WTC11 (cell line): ENCODE data around the gene SSR3. TPM values are rescaled to one million over a fixed set of nuclear protein-coding genes. Genes with fewer than 3 reads are reported as not detected.

Experiments
- ATAC-seq: fragments of 200-7000 bp; cut with Tn5 transposase; 2 replicates; pipeline ENCODE4 v1.10.0; 2021; ENCODE audit warnings: mild to moderate bottlenecking, moderate library complexity
- CTCF ChIA-PET: fragments of 300-600 bp; sonication (Branson Sonifier 250); formaldehyde crosslinking; loops from one replicate; lab custom pipeline; 2021; ENCODE audit warnings: antibody characterized with exemption; lab: Charles Lee
- POLR2A ChIA-PET: fragments of 350-600 bp; sonication (Branson Sonifier 250); formaldehyde crosslinking; loops from one replicate; lab custom pipeline; 2021; ENCODE audit warnings: antibody characterized with exemption; lab: Charles Lee
- DNase-seq: peaks from one replicate; pipeline ENCODE4 v3.0.0; 2021; ENCODE audit warnings: low spot score
- H3K27ac Mint-ChIP-seq: 2 replicates; pipeline ENCODE4 v1.8.0; 2021; ENCODE audit warnings: mixed read lengths
- H3K27me3 Mint-ChIP-seq: 2 replicates; pipeline ENCODE4 v1.8.0; 2021; ENCODE audit warnings: low read depth, mild to moderate bottlenecking, moderate library complexity, mixed read lengths
- H3K36me3 Mint-ChIP-seq: 2 replicates; pipeline ENCODE4 v1.8.0; 2021; ENCODE audit warnings: mixed read lengths
- H3K4me1 Mint-ChIP-seq: 2 replicates; pipeline ENCODE4 v1.8.0; 2022; ENCODE audit warnings: mixed read lengths
- H3K4me3 Mint-ChIP-seq: 2 replicates; pipeline ENCODE4 v1.8.0; 2021; ENCODE audit warnings: mild to moderate bottlenecking, moderate library complexity, mixed read lengths
- H3K9me3 Mint-ChIP-seq: 2 replicates; pipeline ENCODE4 v1.8.0; 2021; ENCODE audit warnings: mixed read lengths
- KAT7 ChIP-seq: sonication (generic); formaldehyde crosslinking; IDR thresholded peaks from 2 replicates; pipeline ENCODE4 v1.8.1; 2023; ENCODE audit warnings: missing genetic modification reagents, mild to moderate bottlenecking, borderline replicate concordance
- NFATC4 ChIP-seq: fragments of 250-450 bp; sonication (Bioruptor Pico); IDR thresholded peaks from 2 replicates; pipeline ENCODE4 v1.9.0; 2021; ENCODE audit warnings: mild to moderate bottlenecking
- ZNF423 ChIP-seq: fragments of 250-450 bp; sonication (Bioruptor Pico); IDR thresholded peaks from 2 replicates; pipeline ENCODE4 v2.1.2; 2022; ENCODE audit warnings: mild to moderate bottlenecking, moderate library complexity
- ZNF671 ChIP-seq: fragments of 250-450 bp; sonication (Bioruptor Pico); IDR thresholded peaks from 2 replicates; pipeline ENCODE4 v1.8.0; 2021; ENCODE audit warnings: mild to moderate bottlenecking
- total RNA-seq: library from RNA; stranded (reverse); gene quantifications from 3 replicates; pipeline ENCODE4 v1.2.3, GENCODE V29; 2021
- TF ChIP-seq, protein P1 (sequence below): sonication (generic); formaldehyde crosslinking; IDR thresholded peaks from 2 replicates; pipeline ENCODE4 v1.8.0; 2022; ENCODE audit warnings: missing genetic modification reagents
- TF ChIP-seq, protein P2 (sequence below): sonication (generic); formaldehyde crosslinking; IDR thresholded peaks from 2 replicates; pipeline ENCODE4 v1.8.0; 2023; ENCODE audit warnings: missing genetic modification reagents, mild to moderate bottlenecking, borderline replicate concordance
- TF ChIP-seq, protein P3 (sequence below): sonication (generic); formaldehyde crosslinking; IDR thresholded peaks from 2 replicates; pipeline ENCODE4 v1.8.0; 2022; ENCODE audit warnings: mild to moderate bottlenecking, missing genetic modification reagents
- TF ChIP-seq, protein P4 (sequence below): fragments of 250-450 bp; sonication (Bioruptor Pico); conservative IDR thresholded peaks from 2 replicates; pipeline ENCODE4 v1.9.0; 2021; ENCODE audit warnings: mild to moderate bottlenecking
- TF ChIP-seq, protein P5 (sequence below): fragments of 250-450 bp; sonication (Bioruptor Pico); IDR thresholded peaks from 2 replicates; pipeline ENCODE4 v2.1.2; 2022; ENCODE audit warnings: mild to moderate bottlenecking, moderate library complexity
- TF ChIP-seq, protein P6 (sequence below): sonication (generic); formaldehyde crosslinking; IDR thresholded peaks from 2 replicates; pipeline ENCODE4 v1.8.1; 2022; ENCODE audit warnings: missing genetic modification reagents, borderline replicate concordance
- TF ChIP-seq, protein P7 (sequence below): sonication (generic); formaldehyde crosslinking; IDR thresholded peaks from 2 replicates; pipeline ENCODE4 v1.8.1; 2022; ENCODE audit warnings: mild to moderate bottlenecking, missing genetic modification reagents, moderate library complexity, borderline replicate concordance
- TF ChIP-seq, protein P8 (sequence below): sonication (generic); formaldehyde crosslinking; IDR thresholded peaks from 2 replicates; pipeline ENCODE4 v1.8.0; 2022; ENCODE audit warnings: mild to moderate bottlenecking, missing genetic modification reagents
- TF ChIP-seq, protein P9 (sequence below): sonication (generic); formaldehyde crosslinking; IDR thresholded peaks from 2 replicates; pipeline ENCODE4 v1.8.1; 2023; ENCODE audit warnings: mild to moderate bottlenecking, missing genetic modification reagents, moderate library complexity
- TF ChIP-seq, protein P10 (sequence below): fragments of 200-600 bp; IDR thresholded peaks from 2 replicates; pipeline ENCODE4 v1.8.0; 2022; ENCODE audit warnings: antibody characterized with exemption

Gene SSR3
- total RNA-seq, 1 experiment from 2014 or later: 162 TPM

DNA sequence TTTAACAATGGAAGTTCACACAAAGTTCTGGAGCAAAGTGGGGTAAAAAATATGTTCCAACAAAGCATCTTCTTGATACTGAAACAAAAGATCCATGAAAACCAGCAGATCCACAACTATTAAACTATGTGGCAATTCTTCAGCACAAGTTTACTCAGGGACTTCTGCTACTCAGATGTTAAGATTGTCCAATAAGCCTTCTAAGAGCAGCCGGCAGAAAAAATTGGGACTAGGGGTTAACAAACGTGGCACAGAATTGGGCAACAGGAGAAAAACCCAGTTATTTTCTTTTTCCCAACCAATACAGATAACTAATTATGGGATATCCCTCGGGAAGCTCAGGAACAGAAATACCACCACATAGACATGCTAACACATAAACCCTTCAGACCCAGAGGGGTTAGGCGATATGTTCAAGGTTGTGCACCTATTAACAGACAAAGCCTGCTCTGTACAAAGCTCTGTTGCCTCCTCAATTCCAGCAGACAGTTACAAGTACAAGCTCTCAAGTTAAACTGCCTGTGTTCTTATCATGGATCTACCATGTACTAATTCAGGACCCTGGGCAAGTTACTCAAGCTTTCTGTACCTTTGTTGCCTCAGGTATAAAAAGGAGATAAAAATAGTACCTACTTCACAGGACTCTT, 6.8 kb downstream of the SSR3 start (continued):
- TF ChIP-seq, protein P1, sequence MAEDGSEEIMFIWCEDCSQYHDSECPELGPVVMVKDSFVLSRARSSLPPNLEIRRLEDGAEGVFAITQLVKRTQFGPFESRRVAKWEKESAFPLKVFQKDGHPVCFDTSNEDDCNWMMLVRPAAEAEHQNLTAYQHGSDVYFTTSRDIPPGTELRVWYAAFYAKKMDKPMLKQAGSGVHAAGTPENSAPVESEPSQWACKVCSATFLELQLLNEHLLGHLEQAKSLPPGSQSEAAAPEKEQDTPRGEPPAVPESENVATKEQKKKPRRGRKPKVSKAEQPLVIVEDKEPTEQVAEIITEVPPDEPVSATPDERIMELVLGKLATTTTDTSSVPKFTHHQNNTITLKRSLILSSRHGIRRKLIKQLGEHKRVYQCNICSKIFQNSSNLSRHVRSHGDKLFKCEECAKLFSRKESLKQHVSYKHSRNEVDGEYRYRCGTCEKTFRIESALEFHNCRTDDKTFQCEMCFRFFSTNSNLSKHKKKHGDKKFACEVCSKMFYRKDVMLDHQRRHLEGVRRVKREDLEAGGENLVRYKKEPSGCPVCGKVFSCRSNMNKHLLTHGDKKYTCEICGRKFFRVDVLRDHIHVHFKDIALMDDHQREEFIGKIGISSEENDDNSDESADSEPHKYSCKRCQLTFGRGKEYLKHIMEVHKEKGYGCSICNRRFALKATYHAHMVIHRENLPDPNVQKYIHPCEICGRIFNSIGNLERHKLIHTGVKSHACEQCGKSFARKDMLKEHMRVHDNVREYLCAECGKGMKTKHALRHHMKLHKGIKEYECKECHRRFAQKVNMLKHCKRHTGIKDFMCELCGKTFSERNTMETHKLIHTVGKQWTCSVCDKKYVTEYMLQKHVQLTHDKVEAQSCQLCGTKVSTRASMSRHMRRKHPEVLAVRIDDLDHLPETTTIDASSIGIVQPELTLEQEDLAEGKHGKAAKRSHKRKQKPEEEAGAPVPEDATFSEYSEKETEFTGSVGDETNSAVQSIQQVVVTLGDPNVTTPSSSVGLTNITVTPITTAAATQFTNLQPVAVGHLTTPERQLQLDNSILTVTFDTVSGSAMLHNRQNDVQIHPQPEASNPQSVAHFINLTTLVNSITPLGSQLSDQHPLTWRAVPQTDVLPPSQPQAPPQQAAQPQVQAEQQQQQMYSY: no peak
- TF ChIP-seq, protein P2, sequence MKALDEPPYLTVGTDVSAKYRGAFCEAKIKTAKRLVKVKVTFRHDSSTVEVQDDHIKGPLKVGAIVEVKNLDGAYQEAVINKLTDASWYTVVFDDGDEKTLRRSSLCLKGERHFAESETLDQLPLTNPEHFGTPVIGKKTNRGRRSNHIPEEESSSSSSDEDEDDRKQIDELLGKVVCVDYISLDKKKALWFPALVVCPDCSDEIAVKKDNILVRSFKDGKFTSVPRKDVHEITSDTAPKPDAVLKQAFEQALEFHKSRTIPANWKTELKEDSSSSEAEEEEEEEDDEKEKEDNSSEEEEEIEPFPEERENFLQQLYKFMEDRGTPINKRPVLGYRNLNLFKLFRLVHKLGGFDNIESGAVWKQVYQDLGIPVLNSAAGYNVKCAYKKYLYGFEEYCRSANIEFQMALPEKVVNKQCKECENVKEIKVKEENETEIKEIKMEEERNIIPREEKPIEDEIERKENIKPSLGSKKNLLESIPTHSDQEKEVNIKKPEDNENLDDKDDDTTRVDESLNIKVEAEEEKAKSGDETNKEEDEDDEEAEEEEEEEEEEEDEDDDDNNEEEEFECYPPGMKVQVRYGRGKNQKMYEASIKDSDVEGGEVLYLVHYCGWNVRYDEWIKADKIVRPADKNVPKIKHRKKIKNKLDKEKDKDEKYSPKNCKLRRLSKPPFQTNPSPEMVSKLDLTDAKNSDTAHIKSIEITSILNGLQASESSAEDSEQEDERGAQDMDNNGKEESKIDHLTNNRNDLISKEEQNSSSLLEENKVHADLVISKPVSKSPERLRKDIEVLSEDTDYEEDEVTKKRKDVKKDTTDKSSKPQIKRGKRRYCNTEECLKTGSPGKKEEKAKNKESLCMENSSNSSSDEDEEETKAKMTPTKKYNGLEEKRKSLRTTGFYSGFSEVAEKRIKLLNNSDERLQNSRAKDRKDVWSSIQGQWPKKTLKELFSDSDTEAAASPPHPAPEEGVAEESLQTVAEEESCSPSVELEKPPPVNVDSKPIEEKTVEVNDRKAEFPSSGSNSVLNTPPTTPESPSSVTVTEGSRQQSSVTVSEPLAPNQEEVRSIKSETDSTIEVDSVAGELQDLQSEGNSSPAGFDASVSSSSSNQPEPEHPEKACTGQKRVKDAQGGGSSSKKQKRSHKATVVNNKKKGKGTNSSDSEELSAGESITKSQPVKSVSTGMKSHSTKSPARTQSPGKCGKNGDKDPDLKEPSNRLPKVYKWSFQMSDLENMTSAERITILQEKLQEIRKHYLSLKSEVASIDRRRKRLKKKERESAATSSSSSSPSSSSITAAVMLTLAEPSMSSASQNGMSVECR: no peak
- TF ChIP-seq KAT7 (no peak), NFATC4 (no peak), ZNF671 (CRISPR knock-in tag) (no peak)
- TF ChIP-seq, protein P3, sequence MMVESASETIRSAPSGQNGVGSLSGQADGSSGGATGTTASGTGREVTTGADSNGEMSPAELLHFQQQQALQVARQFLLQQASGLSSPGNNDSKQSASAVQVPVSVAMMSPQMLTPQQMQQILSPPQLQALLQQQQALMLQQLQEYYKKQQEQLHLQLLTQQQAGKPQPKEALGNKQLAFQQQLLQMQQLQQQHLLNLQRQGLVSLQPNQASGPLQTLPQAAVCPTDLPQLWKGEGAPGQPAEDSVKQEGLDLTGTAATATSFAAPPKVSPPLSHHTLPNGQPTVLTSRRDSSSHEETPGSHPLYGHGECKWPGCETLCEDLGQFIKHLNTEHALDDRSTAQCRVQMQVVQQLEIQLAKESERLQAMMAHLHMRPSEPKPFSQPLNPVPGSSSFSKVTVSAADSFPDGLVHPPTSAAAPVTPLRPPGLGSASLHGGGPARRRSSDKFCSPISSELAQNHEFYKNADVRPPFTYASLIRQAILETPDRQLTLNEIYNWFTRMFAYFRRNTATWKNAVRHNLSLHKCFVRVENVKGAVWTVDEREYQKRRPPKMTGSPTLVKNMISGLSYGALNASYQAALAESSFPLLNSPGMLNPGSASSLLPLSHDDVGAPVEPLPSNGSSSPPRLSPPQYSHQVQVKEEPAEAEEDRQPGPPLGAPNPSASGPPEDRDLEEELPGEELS (CRISPR knock-in tag): no peak
- TF ChIP-seq, protein P4, sequence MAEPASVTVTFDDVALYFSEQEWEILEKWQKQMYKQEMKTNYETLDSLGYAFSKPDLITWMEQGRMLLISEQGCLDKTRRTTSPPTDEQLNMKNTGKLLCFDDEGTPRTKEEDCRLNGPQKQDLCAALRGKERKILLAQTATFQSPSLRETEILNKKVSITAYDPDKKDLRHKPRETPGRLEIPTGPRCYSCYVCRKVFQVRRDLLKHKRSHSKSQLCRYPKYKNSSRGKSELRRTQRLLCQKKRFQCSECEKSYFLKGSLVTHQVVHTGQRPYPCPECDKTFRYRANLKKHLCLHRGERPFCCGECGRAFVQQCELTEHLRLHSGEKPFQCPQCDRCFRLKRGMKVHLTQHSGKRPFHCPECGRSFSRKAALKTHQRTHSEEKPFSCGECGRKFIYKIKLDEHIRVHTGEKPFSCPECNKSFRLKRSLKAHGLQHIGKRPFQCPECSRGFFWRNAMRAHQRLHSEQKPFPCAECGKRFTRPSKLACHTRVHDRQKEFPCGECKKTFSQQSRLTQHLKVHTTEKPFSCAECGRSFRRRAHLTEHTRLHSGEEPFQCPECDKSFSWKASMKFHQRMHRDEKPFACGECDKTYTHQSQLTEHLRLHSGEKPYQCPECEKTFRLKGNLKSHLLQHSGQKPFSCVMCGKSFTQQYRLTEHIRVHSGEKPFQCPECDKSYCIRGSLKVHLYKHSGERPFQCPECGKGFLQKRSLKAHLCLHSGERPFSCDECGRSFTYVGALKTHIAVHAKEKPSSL: no peak

DNA sequence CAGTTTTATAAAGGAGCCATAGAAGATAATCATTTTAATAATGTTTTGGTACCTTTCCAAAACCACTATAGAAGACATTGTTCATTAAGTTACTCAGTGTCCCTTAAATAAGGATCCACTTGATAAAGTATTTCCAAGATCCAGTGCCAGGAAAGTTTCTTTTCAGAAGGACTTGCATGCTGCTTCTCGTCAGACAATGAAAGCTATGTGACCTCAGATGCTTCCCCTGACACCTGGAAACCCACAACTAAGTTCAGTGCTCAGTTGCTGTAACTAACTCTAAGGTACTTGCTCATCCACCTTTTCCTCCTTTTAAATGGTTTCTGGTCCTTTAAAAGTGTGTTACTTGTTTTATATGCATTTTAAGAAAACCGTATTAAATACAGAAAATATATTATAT, 7.3 kb downstream of the SSR3 start:
- Mint-ChIP-seq H3K4me1 (0 out of 2 replicates have a peak, but pooled peaks cover 4% of the 10 kb centered on the region), H3K9me3 (no peaks in the 10 kb centered on the region), H3K27ac (no peak overlapping the region), H3K27me3 (no peaks in the 10 kb centered on the region), H3K36me3 (peaks cover 81% of the 10 kb centered on the region), H3K4me3 (no peak overlapping the region)
- DNase-seq (no peak), ATAC-seq (no peak)
- ChIA-PET POLR2A (no interaction called here), CTCF (interaction anchor here (0.9 kb wide), 1 partner anchor 97 kb away, joined by 3 read pairs; no protein-coding TSS in a partner anchor)
- TF ChIP-seq, protein P5, sequence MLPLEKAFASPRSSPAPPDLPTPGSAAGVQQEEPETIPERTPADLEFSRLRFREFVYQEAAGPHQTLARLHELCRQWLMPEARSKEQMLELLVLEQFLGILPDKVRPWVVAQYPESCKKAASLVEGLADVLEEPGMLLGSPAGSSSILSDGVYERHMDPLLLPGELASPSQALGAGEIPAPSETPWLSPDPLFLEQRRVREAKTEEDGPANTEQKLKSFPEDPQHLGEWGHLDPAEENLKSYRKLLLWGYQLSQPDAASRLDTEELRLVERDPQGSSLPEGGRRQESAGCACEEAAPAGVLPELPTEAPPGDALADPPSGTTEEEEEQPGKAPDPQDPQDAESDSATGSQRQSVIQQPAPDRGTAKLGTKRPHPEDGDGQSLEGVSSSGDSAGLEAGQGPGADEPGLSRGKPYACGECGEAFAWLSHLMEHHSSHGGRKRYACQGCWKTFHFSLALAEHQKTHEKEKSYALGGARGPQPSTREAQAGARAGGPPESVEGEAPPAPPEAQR (CRISPR knock-in tag): no peak
- no peak for TF ChIP-seq ZNF423 (CRISPR knock-in tag)
- TF ChIP-seq, protein P6, sequence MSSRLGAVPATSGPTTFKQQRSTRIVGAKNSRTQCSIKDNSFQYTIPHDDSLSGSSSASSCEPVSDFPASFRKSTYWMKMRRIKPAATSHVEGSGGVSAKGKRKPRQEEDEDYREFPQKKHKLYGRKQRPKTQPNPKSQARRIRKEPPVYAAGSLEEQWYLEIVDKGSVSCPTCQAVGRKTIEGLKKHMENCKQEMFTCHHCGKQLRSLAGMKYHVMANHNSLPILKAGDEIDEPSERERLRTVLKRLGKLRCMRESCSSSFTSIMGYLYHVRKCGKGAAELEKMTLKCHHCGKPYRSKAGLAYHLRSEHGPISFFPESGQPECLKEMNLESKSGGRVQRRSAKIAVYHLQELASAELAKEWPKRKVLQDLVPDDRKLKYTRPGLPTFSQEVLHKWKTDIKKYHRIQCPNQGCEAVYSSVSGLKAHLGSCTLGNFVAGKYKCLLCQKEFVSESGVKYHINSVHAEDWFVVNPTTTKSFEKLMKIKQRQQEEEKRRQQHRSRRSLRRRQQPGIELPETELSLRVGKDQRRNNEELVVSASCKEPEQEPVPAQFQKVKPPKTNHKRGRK (CRISPR knock-in tag): no peak
- TF ChIP-seq, protein P7, sequence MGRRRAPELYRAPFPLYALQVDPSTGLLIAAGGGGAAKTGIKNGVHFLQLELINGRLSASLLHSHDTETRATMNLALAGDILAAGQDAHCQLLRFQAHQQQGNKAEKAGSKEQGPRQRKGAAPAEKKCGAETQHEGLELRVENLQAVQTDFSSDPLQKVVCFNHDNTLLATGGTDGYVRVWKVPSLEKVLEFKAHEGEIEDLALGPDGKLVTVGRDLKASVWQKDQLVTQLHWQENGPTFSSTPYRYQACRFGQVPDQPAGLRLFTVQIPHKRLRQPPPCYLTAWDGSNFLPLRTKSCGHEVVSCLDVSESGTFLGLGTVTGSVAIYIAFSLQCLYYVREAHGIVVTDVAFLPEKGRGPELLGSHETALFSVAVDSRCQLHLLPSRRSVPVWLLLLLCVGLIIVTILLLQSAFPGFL (CRISPR knock-in tag): no peak
- TF ChIP-seq, protein P8, sequence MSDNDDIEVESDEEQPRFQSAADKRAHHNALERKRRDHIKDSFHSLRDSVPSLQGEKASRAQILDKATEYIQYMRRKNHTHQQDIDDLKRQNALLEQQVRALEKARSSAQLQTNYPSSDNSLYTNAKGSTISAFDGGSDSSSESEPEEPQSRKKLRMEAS (CRISPR knock-in tag): no peak
- TF ChIP-seq, protein P9, sequence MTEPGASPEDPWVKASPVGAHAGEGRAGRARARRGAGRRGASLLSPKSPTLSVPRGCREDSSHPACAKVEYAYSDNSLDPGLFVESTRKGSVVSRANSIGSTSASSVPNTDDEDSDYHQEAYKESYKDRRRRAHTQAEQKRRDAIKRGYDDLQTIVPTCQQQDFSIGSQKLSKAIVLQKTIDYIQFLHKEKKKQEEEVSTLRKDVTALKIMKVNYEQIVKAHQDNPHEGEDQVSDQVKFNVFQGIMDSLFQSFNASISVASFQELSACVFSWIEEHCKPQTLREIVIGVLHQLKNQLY (CRISPR knock-in tag): no peak
- TF ChIP-seq, protein P10, sequence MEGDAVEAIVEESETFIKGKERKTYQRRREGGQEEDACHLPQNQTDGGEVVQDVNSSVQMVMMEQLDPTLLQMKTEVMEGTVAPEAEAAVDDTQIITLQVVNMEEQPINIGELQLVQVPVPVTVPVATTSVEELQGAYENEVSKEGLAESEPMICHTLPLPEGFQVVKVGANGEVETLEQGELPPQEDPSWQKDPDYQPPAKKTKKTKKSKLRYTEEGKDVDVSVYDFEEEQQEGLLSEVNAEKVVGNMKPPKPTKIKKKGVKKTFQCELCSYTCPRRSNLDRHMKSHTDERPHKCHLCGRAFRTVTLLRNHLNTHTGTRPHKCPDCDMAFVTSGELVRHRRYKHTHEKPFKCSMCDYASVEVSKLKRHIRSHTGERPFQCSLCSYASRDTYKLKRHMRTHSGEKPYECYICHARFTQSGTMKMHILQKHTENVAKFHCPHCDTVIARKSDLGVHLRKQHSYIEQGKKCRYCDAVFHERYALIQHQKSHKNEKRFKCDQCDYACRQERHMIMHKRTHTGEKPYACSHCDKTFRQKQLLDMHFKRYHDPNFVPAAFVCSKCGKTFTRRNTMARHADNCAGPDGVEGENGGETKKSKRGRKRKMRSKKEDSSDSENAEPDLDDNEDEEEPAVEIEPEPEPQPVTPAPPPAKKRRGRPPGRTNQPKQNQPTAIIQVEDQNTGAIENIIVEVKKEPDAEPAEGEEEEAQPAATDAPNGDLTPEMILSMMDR: no peak
- TF ChIP-seq KAT7: no peak
